Heart left ventricle (tissue), 16 donors: Measurements from ENCODE around the gene CMIP. TPM values are rescaled to one million over a fixed set of nuclear protein-coding genes. Genes with fewer than 3 reads are reported as not detected.

Experiments
- ATAC-seq, 4 donors: fragments of 200-7000 bp; cut with Tn5 transposase; one replicate each; pipeline ENCODE4 v1.9.1; 2020 to 2022; ENCODE audit warnings: moderate library complexity in 4 of 4, mild to moderate bottlenecking in 3 of 4, moderate number of reproducible peaks in 1 of 4
- DNase-seq, 5 donors: peaks; one replicate each; pipeline ENCODE4 v3.0.0-alpha.2; 2020
- H3K27ac ChIP-seq, 12 donors: fragments of 200-600 bp; sonication (generic) in 4 of 12; one replicate each; pipeline versions ENCODE4 v1.5.0 to v1.8.0; 2016 to 2022; ENCODE audit warnings: mild to moderate bottlenecking in 2 of 12
- H3K27me3 ChIP-seq, 9 donors: fragments of 200-600 bp; sonication (generic) in 2 of 9; one replicate each; pipeline versions ENCODE4 v1.5.1 to v1.8.0; 2016 to 2022; ENCODE audit warnings: mild to moderate bottlenecking in 3 of 9
- H3K36me3 ChIP-seq, 9 donors: fragments of 200-600 bp; sonication (generic) in 2 of 9; one replicate each; pipeline versions ENCODE4 v1.5.0 to v1.8.0; 2018 to 2022; ENCODE audit warnings: mild to moderate bottlenecking in 2 of 9
- H3K4me1 ChIP-seq, 12 donors: fragments of 200-600 bp; sonication (generic) in 4 of 12; one replicate each; pipeline versions ENCODE4 v1.5.0 to v1.8.0; 2016 to 2022; ENCODE audit warnings: mild to moderate bottlenecking in 3 of 12
- H3K4me3 ChIP-seq, 12 donors: fragments of 200-600 bp; sonication (generic) in 4 of 12; one replicate each; pipeline versions ENCODE4 v1.5.0 to v1.8.0; 2017 to 2022; ENCODE audit warnings: mild to moderate bottlenecking in 9 of 12, moderate library complexity in 4 of 12
- H3K9me3 ChIP-seq, 12 donors: fragments of 200-600 bp; sonication (generic) in 4 of 12; one replicate each; pipeline versions ENCODE4 v1.5.0 to v1.8.0; 2016 to 2022; ENCODE audit warnings: mild to moderate bottlenecking in 1 of 12
- CTCF ChIP-seq, 12 donors: fragments of 200-600 bp; sonication (generic) in 4 of 12; IDR thresholded peaks; one replicate each; pipeline versions ENCODE4 v1.5.0 to v1.8.0; 2018 to 2022; ENCODE audit warnings: antibody characterized with exemption in 12 of 12, mild to moderate bottlenecking in 5 of 12
- POLR2A ChIP-seq, 2 donors: fragments of 450-650 bp; IDR thresholded peaks; one replicate each; pipeline ENCODE4 v1.6.1; 2017; ENCODE audit warnings: antibody characterized with exemption in 2 of 2, mild to moderate bottlenecking in 2 of 2, moderate library complexity in 2 of 2
- WGBS, 4 donors: extraction: QIAGEN DNeasy Blood & Tissue Kit in 2 of 4; methylation state at CpG; one replicate each; pipeline versions ENCODE4 v1.1.5 to v1.1.7; 2013 to 2018; 5-methylcytosine and 5-hydroxymethylcytosine counted together
- intact Hi-C, 10 donors: fragments of 100-400 bp; cut with DNase I; formaldehyde crosslinking; loops; one replicate each; pipeline versions ENCODE4 v1.11.1 to v1.14.2; 2022
- polyA plus RNA-seq, 2 donors: library from polyadenylated mRNA; stranded (reverse); fragments of 200-250 nt; gene quantifications; one replicate each; pipeline ENCODE4 v1.2.3, GENCODE V29; 2013
- total RNA-seq, 9 donors: library from RNA; depleted of rRNA in 2 of 9; stranded (reverse); fragments of >200 nt in 2 of 9; fragmentation: NEBNext Ultra II Directional in 3 of 9; extraction: Animal tissue kit (Norgen Biotek cat#: 25700) in 3 of 9; gene quantifications; one replicate each; pipeline versions ENCODE4 v1.1.0 to v1.2.4, GENCODE V29; 2016 to 2023
- donor health status: ischemic (EF 13 %, LVEDD 7.1; RV severe dilation, severe dysfunction).
- donor health status: healthy with polysubstance abuse.
- donor health status: DM: no; HTN: yes; CAD: no.
- donor health status: DM: no; HTN: no; CAD: no.
- donor health status: ischemic (EF 25% LVEDD 6.9; RV normal size, moderate dysfunction).
- donor health status: ischemic (EF 25% LVEDD 5.7; RV mildly dilated, moderate dysfunction).
- donor health status: healthy.
- donor health status: DM: yes; HTN: yes; CAD: no.
- donor health status: ischemic (EF 35%, LVEDD 5.7; RV mildly dilated, moderate dysfunction).
- donor health status: nonischemic (EF 11% LVEDD 7.7; RV severe dilation, severe dysfunction).
- donor health status: DM: yes; HTN: yes; CAD: no.
- donor health status: PGD.
- donor health status: ischemic (EF 29% LVEDD 5.4; RV normal size, mild dysfunction).
- donor health status: nonischemic (EF 23%, LVEDD 6.1; RV moderate dilation, normal function).

Gene CMIP
- total and polyA plus RNA-seq, 11 donors, result 4.1 to 48.8 (median 10.6) TPM

DNA sequence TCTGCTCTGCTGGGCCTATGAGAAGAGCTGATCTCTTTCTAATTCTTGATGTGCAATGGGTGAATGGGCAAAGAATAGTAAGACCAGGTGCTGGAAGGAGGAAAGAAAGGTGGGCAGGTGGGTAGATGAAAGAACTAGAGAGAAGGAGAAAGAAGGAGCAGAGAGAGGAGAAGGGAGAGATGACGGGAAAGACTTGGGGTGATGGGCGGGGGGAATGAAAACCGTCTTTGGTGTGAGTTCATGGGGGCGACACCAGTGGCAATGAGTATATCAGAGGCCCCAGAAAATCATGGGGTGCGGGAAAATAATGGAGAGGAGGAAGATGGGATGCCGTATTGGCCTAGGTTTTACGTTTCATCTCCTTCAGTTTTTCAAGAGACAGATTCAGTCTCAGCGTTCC is 205.7 kb downstream of the CMIP start:
- H3K4me3 ChIP-seq, result no peak overlapping the region
- 90 to 96% (median 95%) methylated on average over 8 of the region's 8 CpGs for WGBS, 4 donors
- H3K27ac ChIP-seq, result peak overlapping the region in 5 of 12 donors; percentile 59 to 76 (median 69)
- no peaks in the 10 kb centered on the region for H3K9me3 ChIP-seq
- peaks cover 0 to 20% (median 4%) of the 10 kb centered on the region in 12 donors for H3K4me1 ChIP-seq
- no peaks in the 10 kb centered on the region for H3K27me3 ChIP-seq
- H3K36me3 ChIP-seq, result peaks cover 0 to 41% (median 3%) of the 10 kb centered on the region in 9 donors
- DNase-seq (peak in 1 of 5 donors; percentile 5), ATAC-seq (no peak)
- TF ChIP-seq POLR2A (IDR thresholded peaks at IDR 0.05) (no peak), CTCF (IDR thresholded peaks at IDR 0.05) (no peak)
- intact Hi-C loops, result no loop called here

GRCh38 chr16:81650982-81651562 is 206.5 kb downstream of the CMIP start:
- intact Hi-C loops, result no loop called here
- Histone ChIP-seq H3K4me3 (peak overlapping the region in 5 of 12 donors; percentile 10 to 41 (median 34)), H3K4me1 (peaks cover 0 to 17% (median 0%) of the 10 kb centered on the region in 12 donors), H3K36me3 (peaks cover 0 to 47% (median 3%) of the 10 kb centered on the region in 9 donors), H3K27me3 (no peaks in the 10 kb centered on the region), H3K9me3 (no peaks in the 10 kb centered on the region), H3K27ac (peak overlapping the region in 10 of 12 donors; percentile 22 to 76 (median 60))
- ATAC-seq (peak; percentile 81 to 95 (median 87)), DNase-seq (peak; percentile 81 to 87 (median 84))
- 66 to 96% (median 79%) methylated on average over 8 to 16 of the region's 16 CpGs for WGBS, 4 donors
- TF ChIP-seq CTCF (IDR thresholded peaks at IDR 0.05) (no peak), POLR2A (IDR thresholded peaks at IDR 0.05) (no peak)

DNA sequence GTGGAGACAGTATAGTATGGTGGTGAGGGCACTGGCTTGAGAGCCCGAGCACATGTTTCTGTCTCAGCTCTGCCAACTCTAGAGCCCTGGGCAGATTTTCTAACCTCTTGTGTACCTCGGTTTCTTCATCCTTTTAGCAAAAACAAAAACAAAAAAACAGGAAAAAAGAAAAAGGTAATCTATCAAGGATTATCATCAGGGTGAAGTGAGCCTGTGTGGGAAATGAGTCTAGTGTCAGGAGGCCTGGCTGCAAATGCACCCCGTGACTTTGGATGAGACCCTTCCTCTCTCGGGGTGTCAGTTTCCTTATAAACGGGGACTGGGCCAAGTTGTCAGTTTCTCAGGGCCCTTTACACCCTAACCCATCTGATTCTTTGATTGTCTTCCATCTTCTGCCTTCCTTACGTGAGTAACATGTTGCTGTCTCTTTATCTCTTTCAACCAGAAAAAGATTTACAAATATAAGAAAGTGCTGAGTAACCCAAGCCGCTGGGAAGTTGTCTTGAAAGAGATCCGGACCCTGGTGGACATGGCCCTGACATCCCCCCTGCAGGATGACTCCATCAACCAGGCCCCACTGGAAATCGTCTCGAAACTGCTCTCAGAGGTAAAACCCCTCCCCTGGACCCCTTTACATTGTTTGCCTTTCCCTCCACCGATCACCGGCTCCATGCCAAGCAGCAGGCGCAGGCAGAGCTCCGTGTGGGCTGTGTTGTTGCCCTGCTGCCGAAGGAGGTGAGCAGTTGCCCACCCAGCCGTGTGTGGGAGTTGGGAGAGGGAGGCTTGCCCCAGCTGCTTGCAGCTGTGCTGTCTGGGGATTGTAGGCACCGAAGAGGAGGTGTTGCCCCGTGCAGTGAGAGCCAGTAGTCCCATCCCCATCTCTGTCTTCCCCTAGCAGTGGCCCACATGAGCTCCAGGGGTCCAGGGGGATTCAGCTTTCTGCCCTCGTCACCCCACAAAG is 207.4 kb downstream of the CMIP start:
- no peaks in the 10 kb centered on the region for H3K9me3 ChIP-seq
- WGBS, 4 donors, result 80 to 89% (median 81%) methylated on average over 19 of the region's 19 CpGs
- H3K27me3 ChIP-seq, result no peaks in the 10 kb centered on the region
- no peak for TF ChIP-seq CTCF (IDR thresholded peaks at IDR 0.05)
- TF ChIP-seq POLR2A (IDR thresholded peaks at IDR 0.05), result no peak
- intact Hi-C loops, result no loop called here
- H3K27ac ChIP-seq, result peak overlapping the region in 8 of 12 donors; percentile 22 to 76 (median 62)
- H3K4me1 ChIP-seq, result peaks cover 0 to 17% (median 0%) of the 10 kb centered on the region in 12 donors
- peak overlapping the region in 5 of 12 donors; percentile 6 to 41 (median 34) for H3K4me3 ChIP-seq
- H3K36me3 ChIP-seq, result peaks cover 0 to 54% (median 3%) of the 10 kb centered on the region in 9 donors
- ATAC-seq (peak in 1 of 4 donors; percentile 23), DNase-seq (peak in 1 of 5 donors; percentile 36)
